ENCODE data around the gene GPR108. TPM values are rescaled to one million over a fixed set of nuclear protein-coding genes. Genes with fewer than 3 reads are reported as not detected.

GPR108 gene
- total and polyA plus RNA-seq, 4 donors = 17.2 to 34.2 (median 30.5) TPM

DNA sequence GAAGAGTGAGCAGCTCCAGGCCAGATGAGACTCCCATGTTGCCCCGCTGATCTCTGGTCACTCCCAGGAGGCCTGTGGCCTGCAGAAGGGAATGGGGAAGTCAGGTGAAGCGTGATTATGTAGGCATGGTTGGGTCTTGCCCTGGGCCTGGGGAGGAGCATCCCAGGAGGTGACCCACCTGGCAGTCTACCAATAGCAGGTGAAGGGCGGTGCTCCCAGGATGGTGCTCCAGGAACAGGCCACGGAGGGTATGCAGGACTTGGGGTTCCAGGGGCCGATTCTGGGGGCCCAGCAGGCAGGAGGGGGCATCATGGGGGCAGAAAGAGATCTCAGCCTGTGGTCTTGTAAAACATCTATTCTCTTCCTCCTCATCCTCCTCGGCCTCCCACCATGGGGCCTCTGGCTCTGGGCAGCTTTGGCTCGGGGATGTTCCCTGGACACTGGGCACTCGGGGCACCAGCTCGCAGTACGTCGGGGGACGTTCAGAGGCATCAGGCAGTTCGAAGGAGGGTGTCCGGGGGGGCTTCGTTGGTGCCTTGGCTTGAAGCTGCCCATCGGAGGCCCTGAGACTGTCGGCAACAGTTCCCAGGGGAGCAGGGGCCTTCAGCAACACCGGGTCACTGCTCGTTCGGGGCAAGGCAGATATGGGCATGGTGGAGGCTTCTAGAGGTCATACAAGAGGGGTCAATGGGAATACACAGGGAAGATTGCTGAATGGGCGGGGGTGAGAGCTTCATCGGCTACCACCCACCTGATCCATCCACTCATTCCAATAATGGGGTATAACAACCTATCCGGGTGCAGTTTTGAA, 17.5 kb upstream of the GPR108 start:
- no peak for TF ChIP-seq YY1 (IDR thresholded peaks at IDR 0.05)
- TF ChIP-seq FOXA1 (IDR thresholded peaks at IDR 0.05) = no peak
- no peak for TF ChIP-seq SP1 (IDR thresholded peaks at IDR 0.05)
- no peak for TF ChIP-seq ZBTB33 (IDR thresholded peaks at IDR 0.05)
- TF ChIP-seq FOXA2 (IDR thresholded peaks at IDR 0.05) = no peak
- TF ChIP-seq HNF4G (IDR thresholded peaks at IDR 0.05) = no peak
- TF ChIP-seq NR2F2 (IDR thresholded peaks at IDR 0.05) = no peak
- TF ChIP-seq JUND (IDR thresholded peaks at IDR 0.05) = no peak
- Histone ChIP-seq H3K9ac (ENCODE audit: low read depth in 1 of 2, low read length in 2 of 2) (no peak overlapping the region), H3K36me3 (ENCODE audit: control insufficient read depth in 4 of 4, insufficient read depth in 3 of 4, low read depth in 1 of 4, low read length in 3 of 4) (peaks cover 0 to 7% (median 2%) of the 10 kb centered on the region in 4 donors), H3K27me3 (ENCODE audit: control insufficient read depth in 4 of 4, insufficient read depth in 4 of 4, low read length in 3 of 4) (no peaks in the 10 kb centered on the region), H3K27ac (ENCODE audit: low read depth in 1 of 2, low read length in 2 of 2) (no peak overlapping the region), H3K4me3 (ENCODE audit: low read depth in 1 of 3, low read length in 3 of 3) (no peak overlapping the region), H3K4me1 (ENCODE audit: control insufficient read depth in 4 of 4, insufficient read depth in 4 of 4, low read length in 3 of 4) (peaks cover 0 to 23% (median 13%) of the 10 kb centered on the region in 4 donors), H3K9me3 (ENCODE audit: control insufficient read depth in 4 of 4, low read length in 3 of 4) (no peaks in the 10 kb centered on the region)
- WGBS = 92% methylated on average over 23 of the region's 23 CpGs
- no peak for DNase-seq (ENCODE audit: low spot score)

GRCh38 chr19:6754136-6754535, 16.8 kb upstream of the GPR108 start:
- H3K9me3 ChIP-seq (ENCODE audit: control insufficient read depth in 4 of 4, low read length in 3 of 4) = no peaks in the 10 kb centered on the region
- peaks cover 0 to 23% (median 13%) of the 10 kb centered on the region in 4 donors for H3K4me1 ChIP-seq (ENCODE audit: control insufficient read depth in 4 of 4, insufficient read depth in 4 of 4, low read length in 3 of 4)
- TF ChIP-seq FOXA1 (IDR thresholded peaks at IDR 0.05) (no peak), SP1 (IDR thresholded peaks at IDR 0.05) (no peak), RXRA (IDR thresholded peaks at IDR 0.05) (no peak)
- WGBS = 96% methylated on average over 22 of the region's 22 CpGs
- H3K27me3 ChIP-seq (ENCODE audit: control insufficient read depth in 4 of 4, insufficient read depth in 4 of 4, low read length in 3 of 4) = no peaks in the 10 kb centered on the region
- DNase-seq (ENCODE audit: low spot score) = no peak
- H3K36me3 ChIP-seq (ENCODE audit: control insufficient read depth in 4 of 4, insufficient read depth in 3 of 4, low read depth in 1 of 4, low read length in 3 of 4) = peaks cover 0 to 7% (median 2%) of the 10 kb centered on the region in 4 donors
- no peak overlapping the region for H3K27ac ChIP-seq (ENCODE audit: low read depth in 1 of 2, low read length in 2 of 2)
- H3K4me3 ChIP-seq (ENCODE audit: low read depth in 1 of 3, low read length in 3 of 3) = no peak overlapping the region
- H3K9ac ChIP-seq (ENCODE audit: low read depth in 1 of 2, low read length in 2 of 2) = no peak overlapping the region

GRCh38 chr19:6753178-6754031, 16.0 kb upstream of the GPR108 start:
- WGBS = 9% methylated on average over 50 of the region's 50 CpGs
- Histone ChIP-seq H3K9me3 (ENCODE audit: control insufficient read depth in 4 of 4, low read length in 3 of 4) (no peaks in the 10 kb centered on the region), H3K36me3 (ENCODE audit: control insufficient read depth in 4 of 4, insufficient read depth in 3 of 4, low read depth in 1 of 4, low read length in 3 of 4) (peaks cover 0 to 7% (median 2%) of the 10 kb centered on the region in 4 donors), H3K4me3 (ENCODE audit: low read depth in 1 of 3, low read length in 3 of 3) (peak overlapping the region; percentile 11 to 84 (median 54)), H3K27ac (ENCODE audit: low read depth in 1 of 2, low read length in 2 of 2) (peak overlapping the region; percentile 83 to 86), H3K27me3 (ENCODE audit: control insufficient read depth in 4 of 4, insufficient read depth in 4 of 4, low read length in 3 of 4) (no peaks in the 10 kb centered on the region), H3K4me1 (ENCODE audit: control insufficient read depth in 4 of 4, insufficient read depth in 4 of 4, low read length in 3 of 4) (peaks cover 0 to 23% (median 13%) of the 10 kb centered on the region in 4 donors), H3K9ac (ENCODE audit: low read depth in 1 of 2, low read length in 2 of 2) (no peak overlapping the region)
- DNase-seq (ENCODE audit: low spot score) = peak; percentile 82
- TF ChIP-seq JUND (IDR thresholded peaks at IDR 0.05) (no peak), NR2F2 (IDR thresholded peaks at IDR 0.05) (no peak), FOXA2 (IDR thresholded peaks at IDR 0.05) (no peak), GABPA (IDR thresholded peaks at IDR 0.05 in 1 of 2, conservative IDR thresholded peaks at IDR 0.05 in 1 of 2) (no peak), HNF4G (IDR thresholded peaks at IDR 0.05) (no peak), RXRA (IDR thresholded peaks at IDR 0.05) (peak; percentile 52 to 54), ZBTB33 (IDR thresholded peaks at IDR 0.05) (peak; percentile 36), FOXA1 (IDR thresholded peaks at IDR 0.05) (no peak), EGR1 (IDR thresholded peaks at IDR 0.05; ENCODE audit: low read depth in 2 of 2) (no peak), RAD21 (IDR thresholded peaks at IDR 0.05) (peak; percentile 75 to 76), YY1 (IDR thresholded peaks at IDR 0.05) (peak; percentile 38), HNF4A (conservative IDR thresholded peaks at IDR 0.05) (peak; percentile 24 to 44)
- TF ChIP-seq, protein P1, sequence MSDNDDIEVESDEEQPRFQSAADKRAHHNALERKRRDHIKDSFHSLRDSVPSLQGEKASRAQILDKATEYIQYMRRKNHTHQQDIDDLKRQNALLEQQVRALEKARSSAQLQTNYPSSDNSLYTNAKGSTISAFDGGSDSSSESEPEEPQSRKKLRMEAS (IDR thresholded peaks at IDR 0.05) = peak; percentile 81
- TF ChIP-seq, protein P2, sequence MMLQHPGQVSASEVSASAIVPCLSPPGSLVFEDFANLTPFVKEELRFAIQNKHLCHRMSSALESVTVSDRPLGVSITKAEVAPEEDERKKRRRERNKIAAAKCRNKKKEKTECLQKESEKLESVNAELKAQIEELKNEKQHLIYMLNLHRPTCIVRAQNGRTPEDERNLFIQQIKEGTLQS (IDR thresholded peaks at IDR 0.05) = no peak
- TF ChIP-seq, protein P3, sequence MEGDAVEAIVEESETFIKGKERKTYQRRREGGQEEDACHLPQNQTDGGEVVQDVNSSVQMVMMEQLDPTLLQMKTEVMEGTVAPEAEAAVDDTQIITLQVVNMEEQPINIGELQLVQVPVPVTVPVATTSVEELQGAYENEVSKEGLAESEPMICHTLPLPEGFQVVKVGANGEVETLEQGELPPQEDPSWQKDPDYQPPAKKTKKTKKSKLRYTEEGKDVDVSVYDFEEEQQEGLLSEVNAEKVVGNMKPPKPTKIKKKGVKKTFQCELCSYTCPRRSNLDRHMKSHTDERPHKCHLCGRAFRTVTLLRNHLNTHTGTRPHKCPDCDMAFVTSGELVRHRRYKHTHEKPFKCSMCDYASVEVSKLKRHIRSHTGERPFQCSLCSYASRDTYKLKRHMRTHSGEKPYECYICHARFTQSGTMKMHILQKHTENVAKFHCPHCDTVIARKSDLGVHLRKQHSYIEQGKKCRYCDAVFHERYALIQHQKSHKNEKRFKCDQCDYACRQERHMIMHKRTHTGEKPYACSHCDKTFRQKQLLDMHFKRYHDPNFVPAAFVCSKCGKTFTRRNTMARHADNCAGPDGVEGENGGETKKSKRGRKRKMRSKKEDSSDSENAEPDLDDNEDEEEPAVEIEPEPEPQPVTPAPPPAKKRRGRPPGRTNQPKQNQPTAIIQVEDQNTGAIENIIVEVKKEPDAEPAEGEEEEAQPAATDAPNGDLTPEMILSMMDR (IDR thresholded peaks at IDR 0.05; ENCODE audit: low read depth, low read length, missing input control) = peak; percentile 51
